IPS-18c (cell line): Measurements from ENCODE around the gene ZNF827.

Source experiments
- H3K4me3 ChIP-seq: 2 replicates; pipeline ENCODE4 v1.7.0; 2013; ENCODE audit warnings: low read depth, mild to moderate bottlenecking, low read length, moderate library complexity; ENCODE audit not compliant: insufficient read depth
- H3K9me3 ChIP-seq: one replicate; pipeline ENCODE4 v1.6.1; 2013; ENCODE audit warnings: mild to moderate bottlenecking, low read length, moderate library complexity; ENCODE audit not compliant: control insufficient read depth, insufficient read depth

Gene ZNF827

DNA sequence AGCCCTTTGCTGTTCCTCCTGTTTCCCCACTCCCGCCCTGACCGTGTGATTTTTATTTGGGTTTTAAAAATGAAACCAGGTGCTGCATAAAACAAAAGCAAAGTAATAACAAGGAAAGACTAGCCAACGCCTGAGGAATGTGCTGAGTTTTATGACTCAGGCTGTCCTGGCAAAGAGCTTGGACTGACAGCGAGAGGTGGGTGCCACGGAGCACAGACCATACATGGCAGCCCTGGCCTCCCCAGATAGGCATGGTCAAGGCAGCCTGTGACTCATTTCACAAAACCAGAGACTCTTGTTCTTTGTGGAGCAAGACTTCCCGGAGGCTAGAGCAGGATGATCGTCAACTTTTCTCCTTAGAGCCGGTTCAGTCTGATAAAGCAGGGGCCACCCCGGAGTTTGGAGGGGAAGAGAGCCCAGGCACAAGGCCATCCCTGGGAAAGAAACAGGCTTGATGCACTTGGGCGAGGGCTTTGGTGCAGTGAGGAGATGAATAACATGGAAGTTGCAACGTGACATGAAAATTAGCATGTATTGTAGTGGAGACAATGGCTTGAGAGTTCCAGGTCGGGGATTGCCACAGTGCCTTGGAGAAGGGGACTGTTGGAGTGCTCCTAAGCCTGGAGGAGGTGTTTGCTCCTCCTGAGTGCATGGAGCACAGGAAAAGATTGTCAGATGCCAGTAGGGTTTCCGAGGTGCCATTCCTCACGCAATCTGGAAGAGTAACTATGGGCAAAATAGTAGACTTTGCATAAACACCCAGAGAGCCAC lies 203.9 kb downstream of the ZNF827 start:
- Histone ChIP-seq H3K4me3 (no peak overlapping the region), H3K9me3 (no peaks in the 10 kb centered on the region)

DNA sequence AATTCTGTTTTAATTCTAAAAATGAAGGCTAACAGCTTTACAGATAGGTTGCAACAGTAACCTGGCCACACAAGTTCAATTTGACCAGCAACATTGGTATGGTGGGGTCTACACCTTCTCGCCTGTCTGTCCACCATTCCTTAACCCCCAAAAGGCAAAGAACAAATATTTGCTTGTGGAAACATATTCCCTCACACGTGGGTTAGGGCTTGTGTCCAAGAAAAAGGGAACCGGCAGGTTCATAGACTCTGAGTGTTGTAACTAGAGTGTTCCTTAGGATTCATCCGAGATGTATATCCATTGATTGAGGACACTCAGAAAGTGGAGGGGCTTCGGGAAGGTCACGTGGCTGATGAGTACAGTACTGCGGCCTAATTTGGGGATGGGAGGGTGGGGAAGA lies 204.6 kb downstream of the ZNF827 start:
- Histone ChIP-seq H3K9me3 (no peaks in the 10 kb centered on the region), H3K4me3 (no peak overlapping the region)

DNA sequence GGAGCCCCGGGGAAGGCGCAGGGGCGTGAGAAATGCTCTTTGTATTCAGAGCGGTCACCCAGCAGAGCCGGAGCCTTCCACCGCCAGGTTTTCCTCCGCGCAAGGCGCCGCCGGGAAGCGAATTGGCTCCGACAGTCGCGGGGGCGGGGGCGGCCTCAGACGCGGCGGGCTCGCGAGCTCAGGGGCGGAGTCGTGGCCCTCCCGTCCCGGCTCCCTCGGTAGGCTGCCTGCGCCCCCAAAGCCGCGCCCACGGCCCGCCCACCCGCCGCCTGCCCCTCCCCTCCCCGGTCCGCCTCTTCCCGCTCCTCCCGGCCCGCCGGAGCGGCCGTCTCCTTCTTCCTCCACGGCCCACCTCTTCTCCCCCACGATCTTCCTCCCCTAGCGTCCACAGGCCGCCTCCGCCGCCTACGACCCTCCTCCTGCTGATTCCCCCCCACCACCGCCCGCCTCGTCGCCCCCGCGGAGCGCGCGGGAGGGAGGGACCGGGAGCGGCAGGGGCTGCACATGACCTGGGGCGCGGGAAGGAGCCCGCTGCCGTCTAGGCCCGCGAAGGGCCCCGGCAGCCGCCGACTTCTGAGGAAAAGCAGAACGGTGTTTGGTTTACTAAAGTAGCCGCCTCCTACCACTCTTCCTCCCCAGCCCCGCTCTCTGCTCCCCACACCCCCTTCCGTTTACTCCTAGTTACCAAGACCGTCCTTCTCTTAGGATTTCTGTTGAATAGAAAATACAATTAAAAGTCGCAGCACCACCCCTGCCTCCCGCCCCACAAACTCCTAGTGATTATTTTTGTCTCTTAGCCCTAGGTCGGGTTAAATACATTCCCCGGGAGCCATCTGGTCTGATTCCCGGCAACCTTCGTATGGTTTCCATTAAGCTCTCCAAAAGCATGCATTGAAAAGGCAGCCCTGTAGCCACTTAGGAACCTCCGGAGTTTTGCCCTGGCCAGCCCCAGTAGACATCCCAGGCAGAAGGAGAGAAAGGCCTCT lies 205.4 kb downstream of the ZNF827 start:
- H3K9me3 ChIP-seq = no peaks in the 10 kb centered on the region
- H3K4me3 ChIP-seq = peak overlapping the region; percentile 62; the same call in 1 of the 2 replicates

DNA sequence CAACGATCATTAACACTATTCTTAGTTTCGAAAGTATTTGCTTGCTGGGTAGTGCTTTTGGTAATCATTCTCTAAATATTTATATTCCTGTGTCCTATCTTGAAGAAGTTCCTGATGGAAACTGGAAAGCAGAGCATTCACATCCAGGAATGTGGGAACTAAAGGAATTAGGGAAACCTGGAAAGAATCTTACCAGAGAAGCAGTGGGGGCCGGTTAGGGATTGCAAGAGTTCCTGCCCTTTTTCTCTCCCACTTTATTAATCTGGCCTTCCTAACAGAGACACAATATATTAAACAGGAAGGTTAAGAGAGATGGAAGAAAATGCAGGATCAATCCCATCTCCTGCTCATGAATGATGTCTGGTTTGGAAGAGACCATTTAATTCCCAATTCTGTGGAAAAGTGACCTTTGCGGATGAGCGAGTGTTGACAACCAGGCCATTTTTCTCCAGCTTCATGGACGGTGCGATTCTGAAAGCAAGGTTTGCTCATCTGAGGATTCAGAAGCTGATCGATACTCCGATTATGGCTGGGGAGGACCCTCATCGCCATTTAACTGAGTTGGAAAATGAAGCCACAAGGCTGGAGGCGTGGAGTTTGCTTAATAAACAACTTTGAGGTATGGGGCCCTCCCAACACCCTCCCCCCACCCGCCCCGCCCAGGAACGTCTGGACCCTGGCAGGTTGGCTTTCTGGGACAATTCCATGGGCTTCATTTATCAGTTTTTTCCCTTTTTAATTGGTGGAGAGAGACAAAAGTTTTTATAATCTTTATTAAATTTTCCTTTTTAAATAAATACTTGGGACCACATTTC lies 206.4 kb downstream of the ZNF827 start:
- H3K4me3 ChIP-seq = peak overlapping the region; percentile 39; the same call in 1 of the 2 replicates
- no peaks in the 10 kb centered on the region for H3K9me3 ChIP-seq

DNA sequence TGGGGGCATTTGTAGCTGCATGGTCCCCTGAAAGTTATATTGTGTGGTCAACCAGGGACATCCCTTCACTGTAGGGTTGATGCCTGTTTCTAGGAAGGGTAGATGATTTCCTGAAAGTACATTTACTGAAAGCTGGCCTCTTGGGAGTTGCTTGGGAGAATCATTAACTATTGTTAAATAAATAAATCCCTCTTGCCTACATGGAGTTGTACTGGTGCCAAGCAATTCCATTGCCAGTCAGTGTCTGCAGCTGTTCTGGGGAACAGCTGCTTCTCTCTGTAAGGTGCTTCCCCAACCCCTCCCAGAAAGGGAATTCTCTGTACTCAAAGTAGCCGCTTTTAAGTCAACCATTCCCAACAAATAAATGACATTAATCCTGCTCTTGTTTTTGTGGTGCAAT lies 207.6 kb downstream of the ZNF827 start:
- no peak overlapping the region for H3K4me3 ChIP-seq
- no peaks in the 10 kb centered on the region for H3K9me3 ChIP-seq

DNA sequence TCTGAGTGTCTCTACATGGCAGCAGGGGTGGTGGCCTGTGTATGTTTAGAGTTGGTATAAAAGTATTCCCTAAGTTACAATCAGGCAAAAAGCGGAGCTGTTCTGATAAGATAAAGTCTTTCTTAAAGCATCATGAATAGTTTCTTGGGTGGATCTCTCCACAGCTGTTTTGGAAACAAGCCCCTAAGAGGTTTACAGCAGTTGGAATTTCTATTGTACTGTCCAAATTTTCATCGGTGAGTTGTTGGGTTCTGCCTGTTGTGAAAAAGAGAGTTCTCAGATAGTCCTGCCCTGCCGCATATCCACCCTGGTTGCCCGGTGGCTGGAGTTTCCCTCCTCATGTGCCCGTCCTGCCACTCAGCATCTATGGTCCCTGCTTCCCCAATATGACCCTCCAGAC lies 208.6 kb downstream of the ZNF827 start:
- H3K4me3 ChIP-seq = no peak overlapping the region
- no peaks in the 10 kb centered on the region for H3K9me3 ChIP-seq

DNA sequence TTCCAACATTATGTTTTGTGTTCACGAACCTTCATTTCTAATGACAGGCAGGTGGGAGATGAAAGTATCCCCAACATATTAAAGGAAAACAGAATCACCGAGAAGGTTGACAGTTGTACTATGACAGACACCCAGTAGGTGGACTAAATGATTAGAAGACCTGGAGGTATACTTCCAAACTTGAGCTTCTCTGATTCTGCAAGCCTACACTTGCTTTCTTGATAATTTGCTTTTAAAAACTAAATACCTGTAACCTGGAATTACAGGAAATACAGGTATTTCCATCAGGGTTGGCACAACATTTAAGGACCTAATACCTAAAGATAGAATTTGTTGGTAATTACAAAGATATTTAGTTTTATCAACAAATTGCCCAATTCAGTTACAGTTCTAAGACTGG lies 215.3 kb downstream of the ZNF827 start:
- no peaks in the 10 kb centered on the region for H3K9me3 ChIP-seq

DNA sequence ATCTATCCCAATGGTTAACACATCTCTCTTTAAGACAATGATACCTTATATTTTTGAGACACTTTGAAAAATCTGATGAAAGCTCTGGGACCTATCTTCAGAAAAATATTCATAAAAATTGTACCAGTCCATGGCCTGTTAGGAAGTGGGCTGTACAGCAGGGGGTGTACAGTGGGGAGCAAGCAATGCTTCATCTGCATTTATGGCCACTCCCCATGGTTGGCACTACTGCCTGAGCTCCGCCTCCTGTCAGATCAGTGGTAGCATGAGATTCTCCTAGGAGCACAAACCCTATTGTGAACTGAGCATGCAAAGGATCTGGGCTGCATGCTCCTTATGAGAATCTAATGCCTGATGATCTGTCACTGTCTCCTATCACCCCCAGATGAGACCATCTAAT lies 216.1 kb downstream of the ZNF827 start:
- no peaks in the 10 kb centered on the region for H3K9me3 ChIP-seq

More for the DNA sequence above, 215.3 kb downstream of the ZNF827 start:
- no peak overlapping the region for H3K4me3 ChIP-seq

DNA sequence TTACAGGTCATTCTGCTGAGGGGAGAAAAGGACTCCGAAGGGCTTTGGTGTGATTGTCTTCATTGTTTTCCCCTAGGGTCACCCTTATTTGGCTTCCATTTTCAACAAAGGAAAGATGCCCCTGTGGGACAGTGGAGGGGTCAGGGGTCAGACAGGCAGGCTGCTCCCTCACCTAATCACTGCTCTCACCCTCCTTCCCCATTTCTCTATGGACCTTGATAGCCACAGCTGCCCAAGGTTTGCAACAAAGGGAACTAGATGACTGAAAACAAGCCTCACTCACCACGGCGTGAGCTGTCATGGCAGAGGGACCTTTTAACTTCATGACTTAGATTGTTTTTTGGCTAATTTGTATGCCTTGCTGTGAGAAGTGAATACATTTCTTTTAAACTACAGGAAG lies 218.0 kb downstream of the ZNF827 start:
- Histone ChIP-seq H3K9me3 (no peaks in the 10 kb centered on the region), H3K4me3 (no peak overlapping the region)

More for the DNA sequence above, 216.1 kb downstream of the ZNF827 start:
- H3K4me3 ChIP-seq = no peak overlapping the region

DNA sequence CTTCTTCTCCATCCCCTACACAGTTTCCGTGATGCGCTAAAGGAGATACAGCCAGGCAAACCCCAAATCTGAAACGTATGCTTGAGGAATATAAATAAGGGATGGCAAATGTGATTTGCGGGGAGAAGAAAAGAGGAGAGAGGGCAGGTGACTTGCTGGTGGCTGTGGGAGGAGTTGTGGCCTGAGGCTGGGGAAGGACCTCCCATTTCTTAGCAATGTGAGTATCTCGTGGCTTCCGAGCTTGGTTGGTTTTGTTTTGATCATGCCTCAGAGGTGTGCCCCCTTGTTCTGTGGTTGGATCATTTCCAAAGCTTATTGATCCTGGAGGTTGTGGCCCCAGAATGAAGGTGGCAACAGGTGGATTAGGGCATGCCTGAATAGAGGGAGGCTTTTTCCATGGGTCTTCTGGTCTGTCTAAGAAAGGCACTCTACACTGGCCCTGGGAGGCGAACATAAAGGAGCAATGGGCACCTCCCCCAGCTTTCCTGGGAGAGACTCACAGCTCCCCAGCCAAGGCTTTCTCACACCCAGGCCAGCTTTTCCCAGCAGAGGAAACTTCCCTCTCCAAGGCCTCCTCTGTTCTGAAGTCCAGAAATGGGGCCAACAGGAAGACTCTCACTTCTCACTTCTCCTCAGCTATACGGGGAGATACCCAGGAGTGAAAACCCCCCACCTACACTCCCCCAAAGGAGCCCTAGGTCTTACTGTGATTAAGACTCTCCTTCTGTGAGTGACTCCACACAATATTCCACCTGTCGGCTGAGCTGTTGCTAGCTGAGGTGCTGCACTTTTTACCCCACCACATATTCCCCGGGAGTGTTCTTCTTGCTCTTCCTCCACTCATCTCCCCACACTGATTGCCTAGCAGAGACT lies 218.6 kb downstream of the ZNF827 start:
- no peak overlapping the region for H3K4me3 ChIP-seq
- no peaks in the 10 kb centered on the region for H3K9me3 ChIP-seq

DNA sequence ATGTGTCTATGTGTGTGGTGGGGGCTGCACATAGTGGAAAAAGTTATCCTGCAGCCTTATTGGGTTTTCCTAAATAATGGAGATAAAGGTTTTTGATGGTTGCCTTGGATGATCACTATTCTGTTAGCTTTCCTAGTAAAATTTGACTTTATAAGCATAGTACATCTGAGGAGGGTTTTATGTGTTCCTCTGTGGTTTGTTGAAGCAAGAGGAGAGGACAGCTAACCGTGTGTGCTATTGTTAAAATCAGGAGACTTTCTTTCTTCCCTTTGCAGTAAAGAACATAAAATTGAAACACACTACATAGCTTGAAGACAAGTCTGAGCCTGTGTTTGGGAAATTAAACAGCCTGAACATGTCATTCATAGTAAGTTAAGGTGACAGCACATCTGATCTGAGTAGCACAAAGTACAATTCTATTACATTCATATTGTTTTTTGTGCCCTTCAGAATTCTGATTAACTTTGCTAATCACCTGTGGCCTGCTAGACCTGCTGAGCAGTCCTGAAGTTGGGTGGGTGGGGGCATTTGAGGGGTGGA lies 221.9 kb downstream of the ZNF827 start:
- Histone ChIP-seq H3K9me3 (no peaks in the 10 kb centered on the region), H3K4me3 (no peak overlapping the region)

DNA sequence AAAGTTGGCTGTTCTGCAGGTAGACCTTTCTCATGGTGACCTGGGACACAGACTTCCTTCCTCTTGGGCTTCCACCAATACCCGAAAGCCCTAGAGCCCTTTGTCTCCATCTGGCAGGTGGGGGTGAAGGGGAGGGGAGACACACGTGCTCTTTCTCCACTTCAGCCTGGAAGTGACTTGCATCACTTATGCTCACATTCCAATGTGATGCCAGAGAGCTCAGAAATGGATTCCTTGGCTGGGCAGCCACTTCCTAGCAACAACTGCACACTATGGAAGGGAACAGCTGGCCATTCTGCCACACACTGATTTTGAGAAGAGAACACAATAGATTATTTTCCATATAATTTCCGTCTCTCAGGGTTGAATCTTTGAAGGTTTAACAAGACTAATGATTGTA lies 222.4 kb downstream of the ZNF827 start:
- Histone ChIP-seq H3K9me3 (no peaks in the 10 kb centered on the region), H3K4me3 (no peak overlapping the region)

DNA sequence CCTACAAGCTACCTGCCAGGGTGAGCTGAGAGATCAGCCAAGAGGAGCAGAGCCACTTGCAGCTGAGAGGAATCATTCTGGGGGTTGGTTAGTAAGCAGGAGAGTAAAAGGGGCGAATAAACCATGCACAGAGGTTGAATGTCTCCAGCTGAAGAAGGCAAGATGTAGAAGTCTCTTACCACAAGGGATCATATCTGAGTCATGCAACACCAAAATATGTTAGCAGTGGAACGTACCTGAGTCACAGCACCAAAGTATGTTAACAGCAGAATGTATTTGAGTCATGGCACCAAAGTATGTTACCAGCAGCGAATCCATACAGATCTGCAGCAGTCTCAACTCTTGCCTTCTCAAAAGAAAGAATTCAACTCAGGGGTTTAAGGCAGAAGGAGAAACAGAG lies 228.8 kb downstream of the ZNF827 start:
- no peak overlapping the region for H3K4me3 ChIP-seq

DNA sequence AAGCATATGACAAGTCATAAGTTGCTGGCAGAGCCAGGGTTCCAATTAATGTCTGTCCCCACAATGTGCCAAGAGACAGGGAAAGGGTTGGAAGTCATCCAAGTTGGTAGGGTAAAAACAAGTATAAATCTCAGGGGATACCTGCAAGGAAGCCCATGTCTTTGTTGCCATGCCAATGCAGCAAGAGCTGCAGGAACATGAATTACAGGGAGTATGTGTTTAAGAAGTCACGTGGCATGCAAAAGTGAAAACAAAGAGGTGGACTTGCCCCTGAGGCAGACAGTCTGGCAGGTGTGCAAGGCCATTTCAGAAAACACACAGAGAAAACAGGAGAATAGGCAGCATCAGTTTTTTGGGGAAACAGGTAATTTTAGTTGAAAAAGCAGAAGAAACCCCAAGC lies 229.3 kb downstream of the ZNF827 start:
- H3K9me3 ChIP-seq = no peaks in the 10 kb centered on the region
- no peak overlapping the region for H3K4me3 ChIP-seq

More for the DNA sequence above, 228.8 kb downstream of the ZNF827 start:
- H3K9me3 ChIP-seq = no peaks in the 10 kb centered on the region
